WTC11 (cell line): ENCODE results near the gene USP48. TPM values are rescaled to one million over a fixed set of nuclear protein-coding genes. Genes with fewer than 3 reads are reported as not detected.

ENCODE experiments used
- ATAC-seq: fragments of 200-7000 bp; cut with Tn5 transposase; 2 replicates; pipeline ENCODE4 v1.10.0; 2021; ENCODE audit warnings: mild to moderate bottlenecking, moderate library complexity
- CTCF ChIA-PET: fragments of 300-600 bp; sonication (Branson Sonifier 250); formaldehyde crosslinking; loops from one replicate; lab custom pipeline; 2021; ENCODE audit warnings: antibody characterized with exemption; lab: Charles Lee
- POLR2A ChIA-PET: fragments of 350-600 bp; sonication (Branson Sonifier 250); formaldehyde crosslinking; loops from one replicate; lab custom pipeline; 2021; ENCODE audit warnings: antibody characterized with exemption; lab: Charles Lee
- DNase-seq: peaks from one replicate; pipeline ENCODE4 v3.0.0; 2021; ENCODE audit warnings: low spot score
- H3K27ac Mint-ChIP-seq: 2 replicates; pipeline ENCODE4 v1.8.0; 2021; ENCODE audit warnings: mixed read lengths
- H3K27me3 Mint-ChIP-seq: 2 replicates; pipeline ENCODE4 v1.8.0; 2021; ENCODE audit warnings: low read depth, mild to moderate bottlenecking, moderate library complexity, mixed read lengths
- H3K36me3 Mint-ChIP-seq: 2 replicates; pipeline ENCODE4 v1.8.0; 2021; ENCODE audit warnings: mixed read lengths
- H3K4me1 Mint-ChIP-seq: 2 replicates; pipeline ENCODE4 v1.8.0; 2022; ENCODE audit warnings: mixed read lengths
- H3K4me3 Mint-ChIP-seq: 2 replicates; pipeline ENCODE4 v1.8.0; 2021; ENCODE audit warnings: mild to moderate bottlenecking, moderate library complexity, mixed read lengths
- H3K9me3 Mint-ChIP-seq: 2 replicates; pipeline ENCODE4 v1.8.0; 2021; ENCODE audit warnings: mixed read lengths
- ATF1 ChIP-seq: sonication (generic); formaldehyde crosslinking; IDR thresholded peaks from 2 replicates; pipeline ENCODE4 v1.8.1; 2023; ENCODE audit warnings: mild to moderate bottlenecking, moderate library complexity, missing genetic modification reagents
- CBFB ChIP-seq: sonication (generic); formaldehyde crosslinking; IDR thresholded peaks from 2 replicates; pipeline ENCODE4 v1.8.1; 2022; ENCODE audit warnings: mild to moderate bottlenecking, low read depth, missing genetic modification reagents
- CDX4 ChIP-seq: fragments of 250-450 bp; sonication (Bioruptor Pico); IDR thresholded peaks from 2 replicates; pipeline ENCODE4 v1.9.0; 2021; ENCODE audit warnings: moderate library complexity, mild to moderate bottlenecking, inconsistent platforms, borderline replicate concordance
- CREM ChIP-seq: sonication (generic); formaldehyde crosslinking; IDR thresholded peaks from 2 replicates; pipeline ENCODE4 v1.8.1; 2022; ENCODE audit warnings: mild to moderate bottlenecking, missing genetic modification reagents, moderate library complexity
- FOXJ3 ChIP-seq: sonication (generic); formaldehyde crosslinking; IDR thresholded peaks from 2 replicates; pipeline ENCODE4 v1.9.0; 2021; ENCODE audit warnings: missing genetic modification reagents, mild to moderate bottlenecking, borderline replicate concordance
- HMGXB4 ChIP-seq: sonication (generic); formaldehyde crosslinking; IDR thresholded peaks from 2 replicates; pipeline ENCODE4 v1.8.1; 2023; ENCODE audit warnings: mild to moderate bottlenecking, moderate library complexity, missing genetic modification reagents
- JAZF1 ChIP-seq: fragments of 250-450 bp; sonication (Bioruptor Pico); IDR thresholded peaks from 2 replicates; pipeline ENCODE4 v1.9.0; 2021; ENCODE audit warnings: moderate library complexity, mild to moderate bottlenecking, inconsistent platforms
- JUN ChIP-seq: sonication (generic); formaldehyde crosslinking; IDR thresholded peaks from 2 replicates; pipeline ENCODE4 v1.8.0; 2023; ENCODE audit warnings: mild to moderate bottlenecking, missing genetic modification reagents
- TEAD4 ChIP-seq: sonication (generic); formaldehyde crosslinking; IDR thresholded peaks from 2 replicates; pipeline ENCODE4 v1.8.0; 2022; ENCODE audit warnings: mild to moderate bottlenecking, missing genetic modification reagents
- ZNF121 ChIP-seq: sonication (generic); formaldehyde crosslinking; IDR thresholded peaks from 2 replicates; pipeline ENCODE4 v1.8.0; 2023; ENCODE audit warnings: missing genetic modification reagents
- ZNF317 ChIP-seq: sonication (generic); formaldehyde crosslinking; IDR thresholded peaks from 2 replicates; pipeline ENCODE4 v1.8.1; 2023; ENCODE audit warnings: low read depth, mild to moderate bottlenecking, moderate library complexity, missing genetic modification reagents, borderline replicate concordance
- total RNA-seq: library from RNA; stranded (reverse); gene quantifications from 3 replicates; pipeline ENCODE4 v1.2.3, GENCODE V29; 2021
- TF ChIP-seq, protein P1 (sequence below): sonication (generic); formaldehyde crosslinking; IDR thresholded peaks from 2 replicates; pipeline ENCODE4 v1.8.0; 2022; ENCODE audit warnings: mild to moderate bottlenecking, missing genetic modification reagents
- TF ChIP-seq, protein P2 (sequence below): sonication (generic); formaldehyde crosslinking; conservative IDR thresholded peaks from 2 replicates; pipeline ENCODE4 v1.8.1; 2022; ENCODE audit warnings: mild to moderate bottlenecking, missing genetic modification reagents
- TF ChIP-seq, protein P3 (sequence below): sonication (generic); formaldehyde crosslinking; IDR thresholded peaks from 2 replicates; pipeline ENCODE4 v1.8.1; 2022; ENCODE audit warnings: mild to moderate bottlenecking, moderate library complexity, missing genetic modification reagents
- TF ChIP-seq, protein P4 (sequence below): sonication (generic); formaldehyde crosslinking; IDR thresholded peaks from 2 replicates; pipeline ENCODE4 v1.8.1; 2022; ENCODE audit warnings: low read depth, mild to moderate bottlenecking, moderate library complexity, missing genetic modification reagents, borderline replicate concordance
- TF ChIP-seq, protein P5 (sequence below): fragments of 250-450 bp; sonication (Bioruptor Pico); IDR thresholded peaks from 2 replicates; pipeline ENCODE4 v1.8.0; 2021; ENCODE audit warnings: mild to moderate bottlenecking
- TF ChIP-seq, protein P6 (sequence below): sonication (generic); formaldehyde crosslinking; IDR thresholded peaks from 2 replicates; pipeline ENCODE4 v1.8.0; 2023; ENCODE audit warnings: mild to moderate bottlenecking, missing genetic modification reagents

Gene USP48
- total RNA-seq, 1 experiment from 2014 or later, result 86.9 TPM

DNA sequence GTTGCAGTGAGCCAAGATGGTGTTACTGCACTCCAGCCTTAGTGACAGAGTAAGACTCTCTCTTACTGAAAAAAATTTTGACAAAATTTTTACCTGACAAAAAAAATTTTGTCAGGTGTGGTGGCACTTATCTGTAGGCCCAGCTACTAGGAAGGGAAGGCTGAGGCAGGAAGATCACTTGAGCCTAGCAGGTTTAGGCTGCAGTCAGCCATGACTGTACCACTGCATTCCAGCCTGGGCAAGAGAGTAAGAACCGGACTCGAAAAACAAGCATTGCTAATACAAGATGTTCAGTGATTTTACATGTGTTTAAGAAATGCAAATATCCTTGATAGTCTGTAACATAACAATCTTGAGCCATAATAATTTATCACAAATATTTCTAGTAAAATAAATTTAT, 46.9 kb downstream of the USP48 start:
- ChIA-PET POLR2A (no interaction called here), CTCF (no interaction called here)
- DNase-seq (no peak), ATAC-seq (no peak)
- H3K27me3 Mint-ChIP-seq, result no peaks in the 10 kb centered on the region
- H3K27ac Mint-ChIP-seq, result no peak overlapping the region
- TF ChIP-seq, protein P1, sequence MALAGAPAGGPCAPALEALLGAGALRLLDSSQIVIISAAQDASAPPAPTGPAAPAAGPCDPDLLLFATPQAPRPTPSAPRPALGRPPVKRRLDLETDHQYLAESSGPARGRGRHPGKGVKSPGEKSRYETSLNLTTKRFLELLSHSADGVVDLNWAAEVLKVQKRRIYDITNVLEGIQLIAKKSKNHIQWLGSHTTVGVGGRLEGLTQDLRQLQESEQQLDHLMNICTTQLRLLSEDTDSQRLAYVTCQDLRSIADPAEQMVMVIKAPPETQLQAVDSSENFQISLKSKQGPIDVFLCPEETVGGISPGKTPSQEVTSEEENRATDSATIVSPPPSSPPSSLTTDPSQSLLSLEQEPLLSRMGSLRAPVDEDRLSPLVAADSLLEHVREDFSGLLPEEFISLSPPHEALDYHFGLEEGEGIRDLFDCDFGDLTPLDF (CRISPR knock-in tag), result no peak
- no peak for TF ChIP-seq CREM
- TF ChIP-seq, protein P2, sequence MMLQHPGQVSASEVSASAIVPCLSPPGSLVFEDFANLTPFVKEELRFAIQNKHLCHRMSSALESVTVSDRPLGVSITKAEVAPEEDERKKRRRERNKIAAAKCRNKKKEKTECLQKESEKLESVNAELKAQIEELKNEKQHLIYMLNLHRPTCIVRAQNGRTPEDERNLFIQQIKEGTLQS (CRISPR knock-in tag), result no peak
- no peak for TF ChIP-seq JAZF1
- TF ChIP-seq, protein P3, sequence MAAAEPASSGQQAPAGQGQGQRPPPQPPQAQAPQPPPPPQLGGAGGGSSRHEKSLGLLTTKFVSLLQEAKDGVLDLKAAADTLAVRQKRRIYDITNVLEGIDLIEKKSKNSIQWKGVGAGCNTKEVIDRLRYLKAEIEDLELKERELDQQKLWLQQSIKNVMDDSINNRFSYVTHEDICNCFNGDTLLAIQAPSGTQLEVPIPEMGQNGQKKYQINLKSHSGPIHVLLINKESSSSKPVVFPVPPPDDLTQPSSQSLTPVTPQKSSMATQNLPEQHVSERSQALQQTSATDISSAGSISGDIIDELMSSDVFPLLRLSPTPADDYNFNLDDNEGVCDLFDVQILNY (CRISPR knock-in tag), result no peak
- TF ChIP-seq CDX4 (CRISPR knock-in tag), result no peak
- no peak for TF ChIP-seq TEAD4
- H3K4me3 Mint-ChIP-seq, result no peak overlapping the region
- peaks cover 46% of the 10 kb centered on the region for H3K36me3 Mint-ChIP-seq
- no peaks in the 10 kb centered on the region for H3K9me3 Mint-ChIP-seq
- H3K4me1 Mint-ChIP-seq, result no peaks in the 10 kb centered on the region

DNA sequence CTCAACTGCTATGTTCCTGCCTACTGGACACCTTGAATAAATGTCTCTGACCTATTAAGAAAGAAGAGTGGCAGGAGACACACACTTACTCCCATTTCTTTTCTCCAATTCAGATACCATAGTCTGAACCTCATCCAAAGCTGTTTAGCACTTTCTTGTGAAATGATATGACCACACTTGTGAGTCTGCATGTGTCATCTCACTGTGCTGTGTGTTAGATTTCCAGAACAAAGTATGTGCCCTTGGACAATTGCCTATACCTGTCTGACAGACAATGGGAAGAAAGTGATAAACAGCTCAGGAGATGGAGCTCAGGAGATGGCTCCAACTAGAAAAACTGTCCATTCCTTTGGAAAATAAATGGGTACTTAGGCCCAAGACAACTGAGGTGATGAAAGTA, 48.4 kb downstream of the USP48 start:
- ATAC-seq (no peak), DNase-seq (no peak)
- Mint-ChIP-seq H3K27me3 (no peaks in the 10 kb centered on the region), H3K9me3 (no peaks in the 10 kb centered on the region), H3K4me3 (no peak overlapping the region), H3K4me1 (no peaks in the 10 kb centered on the region), H3K36me3 (peaks cover 42% of the 10 kb centered on the region), H3K27ac (no peak overlapping the region)
- ChIA-PET CTCF (no interaction called here), POLR2A (no interaction called here)
- no peak for TF ChIP-seq ZNF317 (CRISPR knock-in tag)
- TF ChIP-seq FOXJ3 (CRISPR knock-in tag), result no peak
- no peak for TF ChIP-seq HMGXB4 (CRISPR knock-in tag)
- no peak for TF ChIP-seq JAZF1
- TF ChIP-seq, protein P4, sequence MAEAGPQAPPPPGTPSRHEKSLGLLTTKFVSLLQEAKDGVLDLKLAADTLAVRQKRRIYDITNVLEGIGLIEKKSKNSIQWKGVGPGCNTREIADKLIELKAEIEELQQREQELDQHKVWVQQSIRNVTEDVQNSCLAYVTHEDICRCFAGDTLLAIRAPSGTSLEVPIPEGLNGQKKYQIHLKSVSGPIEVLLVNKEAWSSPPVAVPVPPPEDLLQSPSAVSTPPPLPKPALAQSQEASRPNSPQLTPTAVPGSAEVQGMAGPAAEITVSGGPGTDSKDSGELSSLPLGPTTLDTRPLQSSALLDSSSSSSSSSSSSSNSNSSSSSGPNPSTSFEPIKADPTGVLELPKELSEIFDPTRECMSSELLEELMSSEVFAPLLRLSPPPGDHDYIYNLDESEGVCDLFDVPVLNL (CRISPR knock-in tag), result no peak
- TF ChIP-seq ATF1 (CRISPR knock-in tag), result no peak
- TF ChIP-seq, protein P5, sequence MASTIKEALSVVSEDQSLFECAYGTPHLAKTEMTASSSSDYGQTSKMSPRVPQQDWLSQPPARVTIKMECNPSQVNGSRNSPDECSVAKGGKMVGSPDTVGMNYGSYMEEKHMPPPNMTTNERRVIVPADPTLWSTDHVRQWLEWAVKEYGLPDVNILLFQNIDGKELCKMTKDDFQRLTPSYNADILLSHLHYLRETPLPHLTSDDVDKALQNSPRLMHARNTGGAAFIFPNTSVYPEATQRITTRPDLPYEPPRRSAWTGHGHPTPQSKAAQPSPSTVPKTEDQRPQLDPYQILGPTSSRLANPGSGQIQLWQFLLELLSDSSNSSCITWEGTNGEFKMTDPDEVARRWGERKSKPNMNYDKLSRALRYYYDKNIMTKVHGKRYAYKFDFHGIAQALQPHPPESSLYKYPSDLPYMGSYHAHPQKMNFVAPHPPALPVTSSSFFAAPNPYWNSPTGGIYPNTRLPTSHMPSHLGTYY (CRISPR knock-in tag), result no peak
- no peak for TF ChIP-seq JUN
- no peak for TF ChIP-seq CBFB
- no peak for TF ChIP-seq ZNF121 (CRISPR knock-in tag)
- TF ChIP-seq, protein P6, sequence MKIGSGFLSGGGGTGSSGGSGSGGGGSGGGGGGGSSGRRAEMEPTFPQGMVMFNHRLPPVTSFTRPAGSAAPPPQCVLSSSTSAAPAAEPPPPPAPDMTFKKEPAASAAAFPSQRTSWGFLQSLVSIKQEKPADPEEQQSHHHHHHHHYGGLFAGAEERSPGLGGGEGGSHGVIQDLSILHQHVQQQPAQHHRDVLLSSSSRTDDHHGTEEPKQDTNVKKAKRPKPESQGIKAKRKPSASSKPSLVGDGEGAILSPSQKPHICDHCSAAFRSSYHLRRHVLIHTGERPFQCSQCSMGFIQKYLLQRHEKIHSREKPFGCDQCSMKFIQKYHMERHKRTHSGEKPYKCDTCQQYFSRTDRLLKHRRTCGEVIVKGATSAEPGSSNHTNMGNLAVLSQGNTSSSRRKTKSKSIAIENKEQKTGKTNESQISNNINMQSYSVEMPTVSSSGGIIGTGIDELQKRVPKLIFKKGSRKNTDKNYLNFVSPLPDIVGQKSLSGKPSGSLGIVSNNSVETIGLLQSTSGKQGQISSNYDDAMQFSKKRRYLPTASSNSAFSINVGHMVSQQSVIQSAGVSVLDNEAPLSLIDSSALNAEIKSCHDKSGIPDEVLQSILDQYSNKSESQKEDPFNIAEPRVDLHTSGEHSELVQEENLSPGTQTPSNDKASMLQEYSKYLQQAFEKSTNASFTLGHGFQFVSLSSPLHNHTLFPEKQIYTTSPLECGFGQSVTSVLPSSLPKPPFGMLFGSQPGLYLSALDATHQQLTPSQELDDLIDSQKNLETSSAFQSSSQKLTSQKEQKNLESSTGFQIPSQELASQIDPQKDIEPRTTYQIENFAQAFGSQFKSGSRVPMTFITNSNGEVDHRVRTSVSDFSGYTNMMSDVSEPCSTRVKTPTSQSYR (CRISPR knock-in tag), result no peak
- no peak for TF ChIP-seq CREM
